ENCODE measurements around the gene CD19. TPM values are rescaled to one million over a fixed set of nuclear protein-coding genes. Genes with fewer than 3 reads are reported as not detected.
A peak's percentile ranks its signal among the peaks of the same experiment; 100 is the strongest.

Gene CD19
- total and polyA plus RNA-seq, 10 of the 15 experiments (the other 5 are each of a cell fraction or from before 2014, with no cell fraction given), result 1.2 to 125 (median 77.2) TPM

DNA sequence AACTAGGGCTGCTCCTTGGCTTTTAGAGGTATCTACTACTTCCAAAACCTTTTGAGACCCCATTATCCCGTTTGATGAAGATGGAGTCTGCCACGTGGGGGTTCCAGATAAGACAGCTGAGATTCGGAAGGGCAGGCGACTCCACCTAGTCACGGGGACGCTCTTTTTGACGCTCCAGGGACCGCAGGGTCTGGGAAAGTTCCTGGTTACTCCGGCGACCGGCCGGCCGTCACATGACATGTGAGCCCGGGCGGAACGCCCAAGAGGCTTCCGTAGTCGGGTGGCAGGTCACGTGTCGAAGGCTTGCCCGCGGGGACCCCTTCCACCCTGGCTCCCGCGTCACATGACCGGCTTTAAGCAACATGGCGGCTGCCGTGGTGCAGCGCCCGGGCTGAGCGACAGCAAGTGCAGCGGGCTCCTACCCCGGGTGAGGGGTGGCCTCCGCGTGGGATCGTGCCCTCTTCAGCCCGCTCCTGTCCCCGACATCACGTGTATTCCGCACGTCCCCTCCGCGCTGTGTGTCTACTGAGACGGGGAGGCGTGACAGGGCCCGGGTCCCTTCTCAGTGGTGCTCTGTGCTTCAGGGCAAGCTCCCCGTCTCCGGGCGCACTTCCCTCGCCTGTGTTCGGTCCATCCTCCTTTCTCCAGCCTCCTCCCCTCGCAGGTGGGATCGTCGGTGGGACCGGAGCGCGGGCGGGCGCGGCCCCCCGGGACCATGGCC, 42.8 kb downstream of the CD19 start, which contains the start of gene SPNS1 (continued):
- TF ChIP-seq, protein P1, sequence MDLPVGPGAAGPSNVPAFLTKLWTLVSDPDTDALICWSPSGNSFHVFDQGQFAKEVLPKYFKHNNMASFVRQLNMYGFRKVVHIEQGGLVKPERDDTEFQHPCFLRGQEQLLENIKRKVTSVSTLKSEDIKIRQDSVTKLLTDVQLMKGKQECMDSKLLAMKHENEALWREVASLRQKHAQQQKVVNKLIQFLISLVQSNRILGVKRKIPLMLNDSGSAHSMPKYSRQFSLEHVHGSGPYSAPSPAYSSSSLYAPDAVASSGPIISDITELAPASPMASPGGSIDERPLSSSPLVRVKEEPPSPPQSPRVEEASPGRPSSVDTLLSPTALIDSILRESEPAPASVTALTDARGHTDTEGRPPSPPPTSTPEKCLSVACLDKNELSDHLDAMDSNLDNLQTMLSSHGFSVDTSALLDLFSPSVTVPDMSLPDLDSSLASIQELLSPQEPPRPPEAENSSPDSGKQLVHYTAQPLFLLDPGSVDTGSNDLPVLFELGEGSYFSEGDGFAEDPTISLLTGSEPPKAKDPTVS (IDR thresholded peaks at IDR 0.05; ENCODE audit: low read depth, low read length), result no peak
- TF ChIP-seq TARDBP (IDR thresholded peaks at IDR 0.05; ENCODE audit: borderline replicate concordance) (peak; percentile 93), SMARCA5 (IDR thresholded peaks at IDR 0.05) (0 out of 2 replicates have a peak, but pooled peaks have one; percentile 18), KAT2A (conservative IDR thresholded peaks at IDR 0.05; ENCODE audit: control insufficient read depth, low read depth, low read length) (no peak), HDGF (IDR thresholded peaks at IDR 0.05) (peak; percentile 21; the same call in 1 of the 2 replicates), ZNF24 (IDR thresholded peaks at IDR 0.05) (0 out of 2 replicates have a peak, but pooled peaks have one; percentile 23), HDAC2 (IDR thresholded peaks at IDR 0.05) (peak; percentile 84; the same call in 1 of the 2 replicates), NFYB (IDR thresholded peaks at IDR 0.05; ENCODE audit: insufficient read depth, low read depth, low read length) (peak; percentile 37; the same call in 1 of the 2 replicates), CBFB (IDR thresholded peaks at IDR 0.05; ENCODE audit: low read depth) (peak; percentile 80; the same call in 1 of the 2 replicates), RB1 (IDR thresholded peaks at IDR 0.05; ENCODE audit: borderline replicate concordance) (no peak; the same call in 1 of the 2 replicates), PAX5 (IDR thresholded peaks at IDR 0.05; ENCODE audit: borderline replicate concordance, low read depth, low read length) (peak; percentile 98), ZNF384 (IDR thresholded peaks at IDR 0.05; ENCODE audit: borderline replicate concordance, low read depth, low read length) (no peak), JUNB (IDR thresholded peaks at IDR 0.05) (no peak), FOS (IDR thresholded peaks at IDR 0.05; ENCODE audit: borderline replicate concordance, extremely low read depth, insufficient read length) (peak; percentile 51), PAX8 (IDR thresholded peaks at IDR 0.05) (0 out of 2 replicates have a peak, but pooled peaks have one; percentile 83), BHLHE40 (IDR thresholded peaks at IDR 0.05; ENCODE audit: borderline replicate concordance in 1 of 2, low read depth in 2 of 2, low read length in 1 of 2) (peak; percentile 95 to 98), CBX5 (IDR thresholded peaks at IDR 0.05; ENCODE audit: low read depth) (no peak), ZZZ3 (IDR thresholded peaks at IDR 0.05; ENCODE audit: control insufficient read depth, insufficient read length, low read depth) (no peak), TCF7 (IDR thresholded peaks at IDR 0.05; ENCODE audit: borderline replicate concordance) (no peak), MXI1 (IDR thresholded peaks at IDR 0.05; ENCODE audit: low read depth, low read length) (peak; percentile 96)
- TF ChIP-seq, protein P2, sequence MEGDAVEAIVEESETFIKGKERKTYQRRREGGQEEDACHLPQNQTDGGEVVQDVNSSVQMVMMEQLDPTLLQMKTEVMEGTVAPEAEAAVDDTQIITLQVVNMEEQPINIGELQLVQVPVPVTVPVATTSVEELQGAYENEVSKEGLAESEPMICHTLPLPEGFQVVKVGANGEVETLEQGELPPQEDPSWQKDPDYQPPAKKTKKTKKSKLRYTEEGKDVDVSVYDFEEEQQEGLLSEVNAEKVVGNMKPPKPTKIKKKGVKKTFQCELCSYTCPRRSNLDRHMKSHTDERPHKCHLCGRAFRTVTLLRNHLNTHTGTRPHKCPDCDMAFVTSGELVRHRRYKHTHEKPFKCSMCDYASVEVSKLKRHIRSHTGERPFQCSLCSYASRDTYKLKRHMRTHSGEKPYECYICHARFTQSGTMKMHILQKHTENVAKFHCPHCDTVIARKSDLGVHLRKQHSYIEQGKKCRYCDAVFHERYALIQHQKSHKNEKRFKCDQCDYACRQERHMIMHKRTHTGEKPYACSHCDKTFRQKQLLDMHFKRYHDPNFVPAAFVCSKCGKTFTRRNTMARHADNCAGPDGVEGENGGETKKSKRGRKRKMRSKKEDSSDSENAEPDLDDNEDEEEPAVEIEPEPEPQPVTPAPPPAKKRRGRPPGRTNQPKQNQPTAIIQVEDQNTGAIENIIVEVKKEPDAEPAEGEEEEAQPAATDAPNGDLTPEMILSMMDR (IDR thresholded peaks at IDR 0.05 in 2 of 3, conservative IDR thresholded peaks at IDR 0.05 in 1 of 3; ENCODE audit: control insufficient read depth in 2 of 3, extremely low read depth in 1 of 3, insufficient read depth in 1 of 3, low read depth in 3 of 3, low read length in 3 of 3), result no peak
- TF ChIP-seq, protein P3, sequence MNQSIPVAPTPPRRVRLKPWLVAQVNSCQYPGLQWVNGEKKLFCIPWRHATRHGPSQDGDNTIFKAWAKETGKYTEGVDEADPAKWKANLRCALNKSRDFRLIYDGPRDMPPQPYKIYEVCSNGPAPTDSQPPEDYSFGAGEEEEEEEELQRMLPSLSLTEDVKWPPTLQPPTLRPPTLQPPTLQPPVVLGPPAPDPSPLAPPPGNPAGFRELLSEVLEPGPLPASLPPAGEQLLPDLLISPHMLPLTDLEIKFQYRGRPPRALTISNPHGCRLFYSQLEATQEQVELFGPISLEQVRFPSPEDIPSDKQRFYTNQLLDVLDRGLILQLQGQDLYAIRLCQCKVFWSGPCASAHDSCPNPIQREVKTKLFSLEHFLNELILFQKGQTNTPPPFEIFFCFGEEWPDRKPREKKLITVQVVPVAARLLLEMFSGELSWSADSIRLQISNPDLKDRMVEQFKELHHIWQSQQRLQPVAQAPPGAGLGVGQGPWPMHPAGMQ (IDR thresholded peaks at IDR 0.05; ENCODE audit: borderline replicate concordance), result no peak
- TF ChIP-seq, protein P4, sequence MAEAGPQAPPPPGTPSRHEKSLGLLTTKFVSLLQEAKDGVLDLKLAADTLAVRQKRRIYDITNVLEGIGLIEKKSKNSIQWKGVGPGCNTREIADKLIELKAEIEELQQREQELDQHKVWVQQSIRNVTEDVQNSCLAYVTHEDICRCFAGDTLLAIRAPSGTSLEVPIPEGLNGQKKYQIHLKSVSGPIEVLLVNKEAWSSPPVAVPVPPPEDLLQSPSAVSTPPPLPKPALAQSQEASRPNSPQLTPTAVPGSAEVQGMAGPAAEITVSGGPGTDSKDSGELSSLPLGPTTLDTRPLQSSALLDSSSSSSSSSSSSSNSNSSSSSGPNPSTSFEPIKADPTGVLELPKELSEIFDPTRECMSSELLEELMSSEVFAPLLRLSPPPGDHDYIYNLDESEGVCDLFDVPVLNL (IDR thresholded peaks at IDR 0.05; ENCODE audit: low read depth, low read length), result no peak

Measured in GM12878 (cell line).